ENCODE measurements around the gene VPS13D.
"Not testable (repeated sequence)": the region's sequence is repeated elsewhere in the genome, so short reads cannot be mapped to it uniquely, and the experiment has no call there.

The VPS13D gene

GRCh38 chr1:12501661-12502060 is 271.8 kb downstream of the VPS13D start:
- no peak for DNase-seq

- no peak for DNase-seq
Measured at GRCh38 chr1:12502336-12503109, 272.7 kb downstream of the VPS13D start.

- no peak for DNase-seq
Measured at GRCh38 chr1:12503709-12504108, 273.9 kb downstream of the VPS13D start.

DNA sequence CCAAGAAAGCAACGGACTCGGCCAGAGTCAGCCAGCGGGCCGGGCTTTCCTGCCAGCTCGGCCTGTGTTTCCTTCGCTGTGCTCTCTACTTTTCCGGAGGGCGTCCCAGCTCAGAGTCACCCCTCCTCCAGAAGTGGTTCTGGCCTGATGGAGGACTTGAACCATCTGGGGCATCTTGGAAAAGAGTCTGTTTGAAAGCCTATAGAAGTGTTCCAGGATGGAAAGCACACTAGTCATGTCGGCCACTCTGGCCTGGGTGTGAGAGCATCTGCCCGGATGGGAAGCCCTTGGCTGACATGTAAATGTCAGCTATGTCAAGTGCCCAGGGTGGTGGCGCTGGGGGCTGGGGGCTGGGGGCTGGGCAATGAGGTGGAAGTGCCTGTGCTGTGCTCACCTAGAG is 274.8 kb downstream of the VPS13D start:
- DNase-seq: no peak

- no peak for DNase-seq
Measured at GRCh38 chr1:12505231-12505630, 275.4 kb downstream of the VPS13D start.

DNA sequence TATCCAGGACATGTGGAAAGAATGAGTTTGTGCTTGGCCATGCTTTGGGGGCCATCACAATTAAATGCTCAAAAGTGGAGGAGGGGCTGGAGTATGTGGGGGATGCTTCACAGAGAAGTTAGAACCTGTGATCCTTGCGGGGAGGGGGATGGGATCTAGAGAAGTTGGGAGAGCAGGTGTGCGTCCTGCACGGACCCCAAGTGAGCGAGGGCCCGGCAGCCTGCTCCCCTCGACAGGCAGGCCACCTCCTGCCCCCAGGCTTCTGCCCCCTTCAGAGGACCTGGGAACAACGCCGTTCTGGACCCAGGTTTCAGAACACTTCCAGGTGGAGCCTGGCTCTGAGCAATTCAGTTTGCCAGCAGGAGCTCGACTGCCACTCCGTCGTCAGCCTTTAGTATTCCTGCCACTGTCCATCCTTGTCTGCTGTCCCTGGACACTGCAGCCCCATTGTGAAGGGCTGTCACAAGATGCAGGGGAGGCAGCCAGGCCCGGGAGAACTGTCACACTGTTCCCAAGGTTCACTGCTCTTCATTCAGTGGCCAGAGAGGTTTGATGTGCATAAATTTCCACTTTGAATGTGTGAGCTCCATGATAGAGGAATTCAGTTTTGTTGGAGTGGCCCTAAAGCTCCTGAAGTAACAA is 275.9 kb downstream of the VPS13D start:
- DNase-seq: no peak

- DNase-seq: no peak
Measured at GRCh38 chr1:12506281-12507280, 276.8 kb downstream of the VPS13D start.

GRCh38 chr1:12507631-12508030 is 277.8 kb downstream of the VPS13D start:
- no peak for DNase-seq

GRCh38 chr1:12508849-12509248 is 279.0 kb downstream of the VPS13D start:
- DNase-seq: no peak

GRCh38 chr1:12511128-12511484 is 281.3 kb downstream of the VPS13D start:
- DNase-seq: no peak

DNA sequence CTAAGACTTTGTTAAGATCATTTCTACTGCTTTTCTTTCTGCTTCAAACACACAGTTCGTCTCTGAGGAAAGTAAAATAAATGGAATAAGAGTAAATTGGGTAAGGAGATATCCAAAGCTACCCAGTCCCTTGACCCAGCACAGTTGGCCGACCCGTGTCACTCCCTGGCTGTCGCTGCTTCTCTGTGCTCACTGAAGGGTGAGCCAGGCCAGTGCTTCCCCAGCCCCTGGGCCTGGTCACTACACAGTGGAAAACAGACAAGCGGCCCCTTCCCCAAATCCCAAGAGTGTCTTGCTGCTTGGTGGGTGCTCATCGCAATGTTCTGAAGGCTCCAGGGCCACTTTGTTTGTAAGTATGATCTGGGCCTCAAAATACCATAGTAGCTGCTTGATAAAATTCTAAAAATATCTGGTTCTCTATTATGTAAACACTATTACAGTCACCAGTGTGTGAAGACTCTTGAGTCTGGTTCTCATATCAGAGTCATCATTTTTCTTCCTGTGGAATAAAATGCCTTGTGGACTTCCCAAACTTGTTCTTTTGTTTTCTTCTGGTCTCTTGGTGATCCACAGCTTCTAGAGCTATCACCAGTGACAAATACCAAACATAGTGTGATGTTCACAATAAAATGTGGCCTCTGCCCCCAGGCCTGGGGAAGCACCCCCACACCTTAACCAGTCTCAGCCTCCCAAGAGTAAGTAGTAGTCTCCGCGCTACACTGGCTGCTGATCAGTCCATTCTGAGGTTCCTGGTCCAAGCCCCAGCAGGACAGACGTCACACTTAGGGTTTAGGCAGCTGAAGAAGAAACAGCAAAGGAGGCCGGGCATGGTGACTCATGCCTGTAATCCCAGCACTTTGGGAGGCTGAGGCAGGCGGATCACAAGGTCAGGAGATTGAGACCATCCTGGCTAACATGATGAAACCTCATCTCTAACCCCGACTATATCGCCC is 282.0 kb downstream of the VPS13D start:
- no peak for DNase-seq

GRCh38 chr1:12513181-12513580 is 283.4 kb downstream of the VPS13D start:
- DNase-seq: no peak

DNA sequence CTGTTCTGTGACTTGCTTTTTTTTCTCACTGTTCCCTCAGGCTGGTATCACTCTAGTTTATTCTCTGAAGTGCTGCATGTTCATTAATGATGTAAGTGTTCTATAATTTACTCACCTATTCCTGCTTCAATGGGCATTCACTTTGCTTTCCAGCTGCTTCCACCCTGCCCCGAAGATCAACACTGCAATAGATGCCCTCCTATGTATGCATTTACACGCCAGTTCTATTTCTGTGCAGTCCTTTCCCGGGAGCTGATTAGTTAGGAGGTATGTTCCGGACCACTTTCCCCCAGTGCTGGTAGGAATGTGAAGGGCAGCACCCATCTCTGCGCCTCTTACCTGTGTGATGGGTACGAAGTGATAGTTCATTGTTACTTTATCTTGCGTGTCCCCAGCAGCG is 284.8 kb downstream of the VPS13D start:
- no peak for DNase-seq

GRCh38 chr1:12515234-12515633 is 285.4 kb downstream of the VPS13D start:
- DNase-seq: no peak

GRCh38 chr1:12516741-12517140 is 286.9 kb downstream of the VPS13D start:
- no peak for DNase-seq

- no peak for DNase-seq
Measured at GRCh38 chr1:12518931-12519692, 289.3 kb downstream of the VPS13D start.

GRCh38 chr1:12519693-12520364 is 290.0 kb downstream of the VPS13D start:
- DNase-seq: no peak

GRCh38 chr1:12521096-12521495 is 291.3 kb downstream of the VPS13D start:
- DNase-seq: no peak

DNA sequence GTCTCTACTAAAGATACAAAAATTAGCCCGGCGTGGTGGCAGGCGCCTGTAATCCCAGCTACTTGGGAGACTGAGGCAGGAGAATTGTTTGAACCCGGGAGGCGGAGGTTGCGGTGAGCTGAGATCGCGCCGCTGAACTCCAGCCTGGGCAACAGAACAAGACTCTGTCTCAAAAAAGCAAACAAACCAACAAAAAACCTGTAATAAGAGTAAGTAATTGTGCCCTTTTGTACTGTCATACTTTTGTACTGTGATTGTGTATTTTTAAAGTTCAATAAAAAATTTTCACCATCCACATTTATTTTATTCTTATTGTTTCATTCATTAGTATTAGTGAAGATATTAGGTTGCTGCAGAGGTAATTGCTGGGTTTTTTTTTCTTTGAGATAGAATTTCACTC is 292.9 kb downstream of the VPS13D start:
- DNase-seq: not testable (repeated sequence)

GRCh38 chr1:12524266-12524665 is 294.4 kb downstream of the VPS13D start:
- DNase-seq: no peak

All from NCI-H774 (cell line).